PC-3 (cell line): ENCODE data around the gene HOXD3. TPM values are rescaled to one million over a fixed set of nuclear protein-coding genes. Genes with fewer than 3 reads are reported as not detected.

Experiments used
- ATAC-seq: fragments of 200-7000 bp; cut with Tn5 transposase; 2 replicates; pipeline ENCODE4 v1.9.1; 2020; ENCODE audit warnings: mild to moderate bottlenecking, moderate library complexity
- BruUV-seq: library from RNA; stranded (reverse); fragments of 400-500 nt; replicated peaks from 2 replicates; lab custom pipeline; 2021; lab: Mats Ljungman, UMichigan
- CTCF ChIA-PET: fragments of 300-600 bp; sonication (Branson Sonifier 250); formaldehyde crosslinking; loops from one replicate; lab custom pipeline; 2022; ENCODE audit warnings: antibody characterized with exemption; lab: Charles Lee
- POLR2A ChIA-PET: fragments of 300-600 bp; sonication (Branson Sonifier 250); formaldehyde crosslinking; loops from one replicate; lab custom pipeline; 2022; ENCODE audit warnings: antibody characterized with exemption; ENCODE audit not compliant: unreplicated experiment; lab: Charles Lee
- DNase-seq: peaks from one replicate; pipeline ENCODE4 v3.0.0-alpha.2; 2015
- H2AFZ ChIP-seq: fragments of 300-600 bp; sonication (generic); 2 replicates; pipeline ENCODE4 v1.6.0; 2016; ENCODE audit warnings: antibody characterized with exemption, low read length
- H3F3A ChIP-seq: fragments of 300-600 bp; sonication (generic); one replicate; pipeline ENCODE4 v1.6.0; 2017; ENCODE audit warnings: antibody characterized with exemption, low read length, control low read depth, mild to moderate bottlenecking; ENCODE audit not compliant: unreplicated experiment
- H3K27ac ChIP-seq: fragments of 300-600 bp; sonication (generic); 2 replicates; pipeline ENCODE4 v1.5.1; 2016; ENCODE audit warnings: mild to moderate bottlenecking, low read length
- H3K27me3 ChIP-seq: fragments of 300-600 bp; sonication (generic); 2 replicates; pipeline ENCODE4 v1.6.1; 2016; ENCODE audit warnings: low read length, mixed read lengths
- H3K36me3 ChIP-seq: fragments of 300-600 bp; sonication (generic); 2 replicates; pipeline ENCODE4 v1.6.1; 2016; ENCODE audit warnings: low read depth, mixed run types, low read length, mixed read lengths
- H3K4me1 ChIP-seq: fragments of 300-600 bp; sonication (generic); 2 replicates; pipeline ENCODE4 v1.5.1; 2016; ENCODE audit warnings: low read length; ENCODE audit not compliant: insufficient read depth
- H3K4me2 ChIP-seq: fragments of 300-600 bp; sonication (generic); 2 replicates; pipeline ENCODE4 v1.6.0; 2016; ENCODE audit warnings: low read length
- H3K4me3 ChIP-seq: fragments of 300-600 bp; sonication (generic); 2 replicates; pipeline ENCODE4 v1.5.1; 2016; ENCODE audit warnings: mild to moderate bottlenecking, low read length, mixed read lengths
- H3K79me2 ChIP-seq: fragments of 300-600 bp; sonication (generic); 2 replicates; pipeline ENCODE4 v1.6.1; 2017; ENCODE audit warnings: low read length, mixed read lengths
- H3K9ac ChIP-seq: fragments of 300-600 bp; sonication (generic); 2 replicates; pipeline ENCODE4 v1.6.0; 2016; ENCODE audit warnings: mild to moderate bottlenecking, low read length
- H3K9me2 ChIP-seq: fragments of 300-600 bp; sonication (generic); replicated peaks from 2 replicates; pipeline ENCODE4 v1.6.1; 2016; ENCODE audit warnings: mixed run types, low read length, mixed read lengths
- H3K9me3 ChIP-seq: fragments of 300-600 bp; sonication (generic); 2 replicates; pipeline ENCODE4 v1.6.1; 2016; ENCODE audit warnings: low read length, mixed read lengths
- H4K20me1 ChIP-seq: fragments of 300-600 bp; sonication (generic); 2 replicates; pipeline ENCODE4 v1.6.1; 2016; ENCODE audit warnings: low read length, mixed read lengths
- EZH2 ChIP-seq: fragments of 300-600 bp; sonication (generic); IDR thresholded peaks from one replicate; pipeline ENCODE4 v1.6.1; 2017; ENCODE audit warnings: antibody characterized with exemption, mild to moderate bottlenecking, low read length; ENCODE audit not compliant: unreplicated experiment
- EZH2phosphoT487 ChIP-seq: fragments of 300-600 bp; sonication (generic); IDR thresholded peaks from 2 replicates; pipeline ENCODE4 v1.6.1; 2018; ENCODE audit warnings: mild to moderate bottlenecking, antibody characterized with exemption, low read length, borderline replicate concordance
- intact Hi-C: fragments of 100-400 bp; cut with micrococcal nuclease; formaldehyde crosslinking; loops from 2 replicates; pipeline ENCODE4 v1.9.0; 2023
- total RNA-seq: library from RNA; depleted of rRNA; stranded (reverse); fragments of >200 nt; gene quantifications from 2 replicates; pipeline ENCODE4 v1.2.3, GENCODE V29; 2014
- TF ChIP-seq, protein P1 (sequence below): fragments of 300-600 bp; sonication (generic); conservative IDR thresholded peaks from 2 replicates; pipeline ENCODE4 v1.5.1; 2017; ENCODE audit warnings: antibody characterized with exemption, low read depth, mild to moderate bottlenecking, low read length

The HOXD3 gene
- total RNA-seq, 1 experiment from 2014 or later: 4.4 TPM

- BruUV-seq: no TSS peak
- Histone ChIP-seq H3K79me2 (no peaks in the 10 kb centered on the region), H3K4me1 (no peaks in the 10 kb centered on the region), H3K4me3 (no peak overlapping the region), H3K4me2 (no peak overlapping the region), H3K9me2 (no peaks in the 10 kb centered on the region), H3K27ac (no peak overlapping the region), H2AFZ (no peak overlapping the region), H3F3A (no peaks in the 10 kb centered on the region), H4K20me1 (no peaks in the 10 kb centered on the region), H3K27me3 (no peaks in the 10 kb centered on the region), H3K9me3 (no peaks in the 10 kb centered on the region), H3K9ac (no peak overlapping the region), H3K36me3 (no peaks in the 10 kb centered on the region)
- intact Hi-C loops: no loop called here
- ATAC-seq: no peak
- no peak for DNase-seq
- ChIA-PET CTCF (interaction anchor here (0.7 kb wide), 2 partner anchors 8 to 499 kb away, joined by 4 read pairs; no protein-coding TSS in a partner anchor), POLR2A (no interaction called here)
- TF ChIP-seq EZH2: no peak
- no peak for TF ChIP-seq EZH2phosphoT487
- TF ChIP-seq, protein P1, sequence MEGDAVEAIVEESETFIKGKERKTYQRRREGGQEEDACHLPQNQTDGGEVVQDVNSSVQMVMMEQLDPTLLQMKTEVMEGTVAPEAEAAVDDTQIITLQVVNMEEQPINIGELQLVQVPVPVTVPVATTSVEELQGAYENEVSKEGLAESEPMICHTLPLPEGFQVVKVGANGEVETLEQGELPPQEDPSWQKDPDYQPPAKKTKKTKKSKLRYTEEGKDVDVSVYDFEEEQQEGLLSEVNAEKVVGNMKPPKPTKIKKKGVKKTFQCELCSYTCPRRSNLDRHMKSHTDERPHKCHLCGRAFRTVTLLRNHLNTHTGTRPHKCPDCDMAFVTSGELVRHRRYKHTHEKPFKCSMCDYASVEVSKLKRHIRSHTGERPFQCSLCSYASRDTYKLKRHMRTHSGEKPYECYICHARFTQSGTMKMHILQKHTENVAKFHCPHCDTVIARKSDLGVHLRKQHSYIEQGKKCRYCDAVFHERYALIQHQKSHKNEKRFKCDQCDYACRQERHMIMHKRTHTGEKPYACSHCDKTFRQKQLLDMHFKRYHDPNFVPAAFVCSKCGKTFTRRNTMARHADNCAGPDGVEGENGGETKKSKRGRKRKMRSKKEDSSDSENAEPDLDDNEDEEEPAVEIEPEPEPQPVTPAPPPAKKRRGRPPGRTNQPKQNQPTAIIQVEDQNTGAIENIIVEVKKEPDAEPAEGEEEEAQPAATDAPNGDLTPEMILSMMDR: no peak
These were observed 2.4 kb upstream of the HOXD3 start for GRCh38 chr2:176154576-176155252.

DNA sequence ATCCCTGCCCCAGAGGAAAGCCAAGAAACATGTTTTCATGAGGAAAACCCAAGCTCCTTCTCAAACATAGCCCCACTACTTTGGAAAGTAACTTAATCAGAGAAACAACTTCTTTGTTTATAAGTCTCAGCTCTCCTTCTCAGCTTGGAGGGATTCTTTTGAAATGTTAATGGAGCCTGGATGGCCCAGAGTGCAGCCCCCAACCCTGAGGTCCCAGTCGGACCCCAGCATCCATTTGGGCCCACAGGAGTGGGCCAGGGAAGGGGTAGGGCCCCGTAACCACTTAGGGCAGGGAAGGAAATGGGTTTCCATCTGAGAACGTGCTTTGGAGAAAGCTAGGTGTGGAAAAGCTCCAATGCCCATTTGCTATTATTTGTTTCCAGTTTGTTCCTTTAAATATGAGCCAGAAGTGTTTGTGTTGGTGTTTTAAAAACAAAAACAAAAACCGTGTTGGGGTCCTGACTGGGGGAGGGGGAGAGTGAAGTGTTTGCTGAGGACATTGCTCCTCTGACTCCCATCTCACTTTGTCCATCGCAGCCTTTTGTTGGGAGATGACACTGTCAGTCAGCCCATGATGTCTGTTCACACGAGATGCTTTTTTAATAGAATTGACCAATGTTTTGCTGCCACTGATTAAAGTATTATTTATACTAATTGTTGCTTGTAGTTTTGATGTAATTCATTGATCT, 1.6 kb upstream of the HOXD3 start:
- Histone ChIP-seq H3K4me2 (no peak overlapping the region), H3F3A (no peaks in the 10 kb centered on the region), H3K9me3 (no peaks in the 10 kb centered on the region), H3K27ac (no peak overlapping the region), H3K9ac (no peak overlapping the region), H3K79me2 (no peaks in the 10 kb centered on the region), H3K4me1 (no peaks in the 10 kb centered on the region), H3K4me3 (no peak overlapping the region), H3K9me2 (no peaks in the 10 kb centered on the region), H3K27me3 (no peaks in the 10 kb centered on the region), H4K20me1 (no peaks in the 10 kb centered on the region), H3K36me3 (no peaks in the 10 kb centered on the region), H2AFZ (no peak overlapping the region)
- TF ChIP-seq, protein P1: no peak
- TF ChIP-seq EZH2phosphoT487 (no peak), EZH2 (no peak)
- ChIA-PET POLR2A (no interaction called here), CTCF (interaction anchor here (0.5 to 0.7 kb wide), 3 partner anchors 9 to 499 kb away, joined by 4 to 8 read pairs (median 4); no protein-coding TSS in a partner anchor)
- no peak for ATAC-seq
- DNase-seq: no peak
- intact Hi-C loops: no loop called here
- no TSS peak for BruUV-seq
